HFF-Myc (cell line): ENCODE data around the gene RNF125.
A peak's percentile ranks its signal among the peaks of the same experiment; 100 is the strongest.

ENCODE experiments used
- DNase-seq: peaks from one replicate; pipeline ENCODE4 v3.0.0-alpha.2; 2011; ENCODE audit warnings: low read depth; ENCODE audit errors: extremely low read depth
- H3K4me3 ChIP-seq: replicated peaks from 2 replicates; pipeline ENCODE4 v1.5.1; 2011; ENCODE audit warnings: low read depth, mild to moderate bottlenecking, control low read depth, low read length
- CTCF ChIP-seq: IDR thresholded peaks from 2 replicates; pipeline ENCODE4 v1.5.1; 2012; ENCODE audit warnings: mild to moderate bottlenecking, low read depth, low read length, control low read depth; ENCODE audit errors: missing control alignments

Gene RNF125

DNA sequence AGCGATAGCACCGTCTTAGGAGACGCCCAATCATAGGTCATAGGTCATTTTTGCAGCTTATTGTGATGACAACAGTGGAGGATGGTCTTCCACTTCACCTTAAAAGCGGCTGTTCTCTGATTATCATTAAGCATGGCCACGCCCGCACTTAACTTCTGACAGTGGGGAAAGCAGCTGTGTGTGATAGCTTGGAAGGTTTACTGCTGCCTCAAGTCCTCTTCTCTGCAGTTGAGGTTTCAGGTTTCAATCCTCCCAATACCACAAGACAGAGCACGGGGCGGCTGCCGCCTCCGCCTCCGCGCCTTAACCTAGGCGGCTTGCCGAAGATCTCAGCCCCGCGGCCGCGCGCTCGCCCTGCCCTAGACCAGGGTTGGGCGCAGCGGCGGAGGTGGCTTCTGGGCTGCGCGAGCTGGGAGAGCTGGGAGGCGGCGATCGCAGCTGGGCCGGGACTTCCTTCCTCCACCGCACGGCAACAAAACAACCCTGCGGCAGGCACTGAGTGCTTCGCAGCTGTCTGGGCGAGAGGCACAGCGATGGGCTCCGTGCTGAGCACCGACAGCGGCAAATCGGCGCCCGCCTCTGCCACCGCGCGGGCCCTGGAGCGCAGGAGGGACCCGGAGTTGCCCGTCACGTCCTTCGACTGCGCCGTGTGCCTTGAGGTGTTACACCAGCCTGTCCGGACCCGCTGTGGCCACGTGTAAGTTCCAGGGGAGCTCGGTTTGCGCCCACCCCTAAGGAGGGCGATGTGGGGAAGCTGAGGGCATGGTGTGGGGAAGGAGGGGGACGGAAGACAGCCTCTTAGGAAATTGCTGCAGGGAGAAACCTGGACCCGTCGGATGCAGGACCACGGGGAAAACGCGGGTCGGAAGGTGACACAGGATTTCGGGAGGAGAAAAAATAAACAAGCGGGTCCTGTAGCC is at the start of gene RNF125:
TSS of gene RNF125 (plus strand) at position 495 of the 920 bp plus-strand sequence. CDS start at position 534, 39 bp downstream.
- peak; percentile 62 for DNase-seq
- TF ChIP-seq CTCF, result no peak
- H3K4me3 ChIP-seq, result peak within 1 kb of the TSS; percentile 76

- TF ChIP-seq CTCF, result no peak
- no peak overlapping the region for H3K4me3 ChIP-seq
- no peak for DNase-seq
Observed at GRCh38 chr18:31970617-31971016, 48.0 kb upstream of the RNF125 start.

- TF ChIP-seq CTCF, result no peak
- no peak overlapping the region for H3K4me3 ChIP-seq
- DNase-seq, result no peak
Observed at GRCh38 chr18:31973929-31974546, 44.6 kb upstream of the RNF125 start.

DNA sequence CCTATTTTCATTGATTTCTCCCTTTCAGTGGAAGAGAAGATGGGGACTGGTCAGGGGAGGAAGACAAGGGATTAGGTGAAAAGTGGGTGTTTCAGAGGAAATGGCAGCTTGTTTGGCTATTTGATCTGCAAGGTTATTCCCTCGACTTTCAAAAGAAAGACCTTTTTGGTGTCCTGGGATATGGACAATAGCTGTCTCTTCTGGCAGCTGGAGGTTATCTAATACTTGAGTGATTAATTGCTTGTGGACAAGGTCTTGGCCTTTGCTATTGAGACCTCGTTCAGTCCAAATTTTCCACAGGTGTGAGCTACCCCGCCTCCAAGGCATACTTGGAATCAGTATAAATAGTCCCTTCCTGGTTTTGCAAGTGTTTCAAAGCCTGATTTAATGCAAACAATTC is 42.4 kb upstream of the RNF125 start:
- TF ChIP-seq CTCF, result no peak

GRCh38 chr18:31977270-31977872 is 41.3 kb upstream of the RNF125 start:
- H3K4me3 ChIP-seq, result no peak overlapping the region
- TF ChIP-seq CTCF, result peak; percentile 69
- peak; percentile 25 for DNase-seq

More for the DNA sequence above, 42.4 kb upstream of the RNF125 start:
- no peak for DNase-seq
- no peak overlapping the region for H3K4me3 ChIP-seq

- DNase-seq, result no peak
- H3K4me3 ChIP-seq, result no peak overlapping the region
- no peak for TF ChIP-seq CTCF
Observed at GRCh38 chr18:31978616-31979015, 40.0 kb upstream of the RNF125 start.
